ENCODE data around the gene COL27A1.

GRCh38 chr9:114330636-114331035, 175.3 kb downstream of the COL27A1 start:
- TF ChIP-seq TAF1 (IDR thresholded peaks at IDR 0.05; ENCODE audit: borderline replicate concordance, insufficient read depth, low read length) (no peak), SIN3A (IDR thresholded peaks at IDR 0.05; ENCODE audit: borderline replicate concordance, insufficient read depth, low read length) (no peak), REST (IDR thresholded peaks at IDR 0.05; ENCODE audit: insufficient read depth in 1 of 2, low read depth in 2 of 2, low read length in 2 of 2) (no peak)
